Measurements from ENCODE around the gene ZHX3.

DNA sequence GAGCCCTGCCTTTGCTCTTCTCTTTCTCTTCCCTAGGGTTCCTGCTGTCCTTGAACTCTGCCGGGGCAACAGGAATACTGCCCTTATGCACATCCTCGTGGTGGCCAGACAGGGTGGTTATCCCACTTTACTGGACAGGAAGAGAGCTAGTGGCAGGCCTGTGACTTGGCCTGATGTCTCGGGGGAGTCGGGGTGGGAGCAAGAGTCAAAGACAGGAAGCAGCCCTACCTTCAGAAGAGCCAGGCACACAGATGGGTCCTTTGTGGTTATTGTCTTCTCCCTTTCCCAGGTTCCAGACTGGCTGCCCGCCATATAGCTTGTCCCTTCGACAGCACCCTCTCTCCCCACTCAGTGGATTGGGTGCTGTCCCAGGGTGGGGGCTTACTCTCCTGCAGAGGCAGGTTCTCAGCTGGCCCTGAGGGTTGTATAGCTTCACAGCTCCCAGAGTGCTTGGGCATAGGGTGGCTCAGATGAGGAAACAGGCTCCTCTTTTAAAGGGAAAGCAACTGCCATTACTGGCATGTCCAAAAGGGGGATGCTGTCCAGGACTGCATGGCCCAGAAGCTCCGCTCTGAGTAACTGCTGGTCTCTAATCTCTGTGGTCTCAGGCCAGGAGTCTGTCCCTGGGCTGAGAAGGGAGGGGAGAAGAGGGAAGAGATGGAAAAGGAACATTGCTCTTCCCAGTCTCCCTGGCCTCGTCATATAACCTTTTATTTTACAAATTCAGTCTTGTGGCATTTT lies 162.9 kb downstream of the ZHX3 start:
- TF ChIP-seq, protein P1, sequence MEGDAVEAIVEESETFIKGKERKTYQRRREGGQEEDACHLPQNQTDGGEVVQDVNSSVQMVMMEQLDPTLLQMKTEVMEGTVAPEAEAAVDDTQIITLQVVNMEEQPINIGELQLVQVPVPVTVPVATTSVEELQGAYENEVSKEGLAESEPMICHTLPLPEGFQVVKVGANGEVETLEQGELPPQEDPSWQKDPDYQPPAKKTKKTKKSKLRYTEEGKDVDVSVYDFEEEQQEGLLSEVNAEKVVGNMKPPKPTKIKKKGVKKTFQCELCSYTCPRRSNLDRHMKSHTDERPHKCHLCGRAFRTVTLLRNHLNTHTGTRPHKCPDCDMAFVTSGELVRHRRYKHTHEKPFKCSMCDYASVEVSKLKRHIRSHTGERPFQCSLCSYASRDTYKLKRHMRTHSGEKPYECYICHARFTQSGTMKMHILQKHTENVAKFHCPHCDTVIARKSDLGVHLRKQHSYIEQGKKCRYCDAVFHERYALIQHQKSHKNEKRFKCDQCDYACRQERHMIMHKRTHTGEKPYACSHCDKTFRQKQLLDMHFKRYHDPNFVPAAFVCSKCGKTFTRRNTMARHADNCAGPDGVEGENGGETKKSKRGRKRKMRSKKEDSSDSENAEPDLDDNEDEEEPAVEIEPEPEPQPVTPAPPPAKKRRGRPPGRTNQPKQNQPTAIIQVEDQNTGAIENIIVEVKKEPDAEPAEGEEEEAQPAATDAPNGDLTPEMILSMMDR (IDR thresholded peaks at IDR 0.05): no peak
- no peak for TF ChIP-seq POLR2A (IDR thresholded peaks at IDR 0.05)
